Measurements from ENCODE around the gene STYXL1.

Gene STYXL1

GRCh38 chr7:75985009-75985517 is 62.7 kb downstream of the STYXL1 start:
- no peak for DNase-seq
- in situ Hi-C loops (cut with MboI; ENCODE audit: low pct_unique_long_range_greater_than_20kb, low sequenced_read_pairs): no loop called here

- in situ Hi-C loops (cut with MboI; ENCODE audit: low pct_unique_long_range_greater_than_20kb, low sequenced_read_pairs): no loop called here
- DNase-seq: no peak
Observed at GRCh38 chr7:75984130-75985008, 63.4 kb downstream of the STYXL1 start.

GRCh38 chr7:75983471-75984129 is 64.2 kb downstream of the STYXL1 start:
- DNase-seq: no peak
- in situ Hi-C loops (cut with MboI; ENCODE audit: low pct_unique_long_range_greater_than_20kb, low sequenced_read_pairs): no loop called here

- in situ Hi-C loops (cut with MboI; ENCODE audit: low pct_unique_long_range_greater_than_20kb, low sequenced_read_pairs): no loop called here
- no peak for DNase-seq
Observed at GRCh38 chr7:75982306-75983064, 65.3 kb downstream of the STYXL1 start.

- DNase-seq: no peak
- in situ Hi-C loops (cut with MboI; ENCODE audit: low pct_unique_long_range_greater_than_20kb, low sequenced_read_pairs): no loop called here
Observed at GRCh38 chr7:75981453-75982305, 66.1 kb downstream of the STYXL1 start.

GRCh38 chr7:75981203-75981452 is 66.7 kb downstream of the STYXL1 start:
- no peak for DNase-seq
- in situ Hi-C loops (cut with MboI; ENCODE audit: low pct_unique_long_range_greater_than_20kb, low sequenced_read_pairs): no loop called here

GRCh38 chr7:75980430-75981202 is 67.2 kb downstream of the STYXL1 start:
- in situ Hi-C loops (cut with MboI; ENCODE audit: low pct_unique_long_range_greater_than_20kb, low sequenced_read_pairs): no loop called here
- no peak for DNase-seq

- DNase-seq: no peak
- in situ Hi-C loops (cut with MboI; ENCODE audit: low pct_unique_long_range_greater_than_20kb, low sequenced_read_pairs): no loop called here
Observed at GRCh38 chr7:75979759-75980429, 67.9 kb downstream of the STYXL1 start.

GRCh38 chr7:75977743-75978142 is 70.1 kb downstream of the STYXL1 start:
- no peak for DNase-seq
- in situ Hi-C loops (cut with MboI; ENCODE audit: low pct_unique_long_range_greater_than_20kb, low sequenced_read_pairs): no loop called here

GRCh38 chr7:75971961-75972763 is 75.6 kb downstream of the STYXL1 start:
- peak; percentile 37 for DNase-seq
- in situ Hi-C loops (cut with MboI; ENCODE audit: low pct_unique_long_range_greater_than_20kb, low sequenced_read_pairs): no loop called here

GRCh38 chr7:75971309-75971960 is 76.4 kb downstream of the STYXL1 start:
- no peak for DNase-seq
- in situ Hi-C loops (cut with MboI; ENCODE audit: low pct_unique_long_range_greater_than_20kb, low sequenced_read_pairs): no loop called here

- in situ Hi-C loops (cut with MboI; ENCODE audit: low pct_unique_long_range_greater_than_20kb, low sequenced_read_pairs): no loop called here
- no peak for DNase-seq
Observed at GRCh38 chr7:75969704-75970498, 77.9 kb downstream of the STYXL1 start.

- no peak for DNase-seq
- in situ Hi-C loops (cut with MboI; ENCODE audit: low pct_unique_long_range_greater_than_20kb, low sequenced_read_pairs): no loop called here
Observed at GRCh38 chr7:75969182-75969581, 78.6 kb downstream of the STYXL1 start.

- in situ Hi-C loops (cut with MboI; ENCODE audit: low pct_unique_long_range_greater_than_20kb, low sequenced_read_pairs): no loop called here
- DNase-seq: no peak
Observed at GRCh38 chr7:75968561-75969001, 79.2 kb downstream of the STYXL1 start.

- in situ Hi-C loops (cut with MboI; ENCODE audit: low pct_unique_long_range_greater_than_20kb, low sequenced_read_pairs): no loop called here
- DNase-seq: no peak
Observed at GRCh38 chr7:75968012-75968411, 79.8 kb downstream of the STYXL1 start.

GRCh38 chr7:75967487-75967997 is 80.3 kb downstream of the STYXL1 start:
- in situ Hi-C loops (cut with MboI; ENCODE audit: low pct_unique_long_range_greater_than_20kb, low sequenced_read_pairs): no loop called here

More at GRCh38 chr7:75967487-75967997, 80.3 kb downstream of the STYXL1 start:
- peak; percentile 88 for DNase-seq
